Measurements from ENCODE around the gene CHCHD6.

DNA sequence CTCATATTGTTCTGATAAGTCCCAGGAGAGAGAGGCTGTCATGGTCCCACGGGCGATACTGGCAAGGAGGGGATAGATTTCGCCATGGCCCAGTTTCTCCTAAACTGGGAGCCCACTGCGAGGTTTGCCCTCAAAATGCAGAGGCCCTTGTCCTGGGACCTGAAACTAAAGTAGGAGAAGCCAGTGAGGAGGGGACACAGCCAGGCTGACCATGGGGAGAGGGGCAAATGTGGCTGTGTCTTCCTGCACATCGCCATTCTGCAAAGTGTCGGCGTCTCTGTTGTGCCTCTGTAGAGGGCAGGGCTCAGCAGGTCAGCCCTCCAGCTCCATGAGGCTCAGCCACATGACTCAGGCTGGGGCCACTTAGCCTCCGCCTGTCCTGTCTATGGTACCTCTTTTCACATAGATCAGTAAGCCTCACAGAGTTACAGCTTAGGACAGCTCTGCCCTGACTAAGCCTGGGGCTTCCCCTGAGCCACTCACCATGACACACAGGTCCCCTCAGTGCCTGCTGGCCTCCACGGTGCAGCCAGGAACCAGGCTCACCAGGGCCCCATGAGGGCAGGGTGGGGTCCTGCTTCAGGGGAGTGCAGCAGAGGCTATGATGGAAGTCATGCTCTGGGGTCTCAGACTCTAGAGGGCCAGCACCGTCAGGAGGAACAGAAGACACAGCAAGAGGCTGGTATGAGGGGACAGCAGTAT lies 250.3 kb downstream of the CHCHD6 start:
- TF ChIP-seq, protein P1, sequence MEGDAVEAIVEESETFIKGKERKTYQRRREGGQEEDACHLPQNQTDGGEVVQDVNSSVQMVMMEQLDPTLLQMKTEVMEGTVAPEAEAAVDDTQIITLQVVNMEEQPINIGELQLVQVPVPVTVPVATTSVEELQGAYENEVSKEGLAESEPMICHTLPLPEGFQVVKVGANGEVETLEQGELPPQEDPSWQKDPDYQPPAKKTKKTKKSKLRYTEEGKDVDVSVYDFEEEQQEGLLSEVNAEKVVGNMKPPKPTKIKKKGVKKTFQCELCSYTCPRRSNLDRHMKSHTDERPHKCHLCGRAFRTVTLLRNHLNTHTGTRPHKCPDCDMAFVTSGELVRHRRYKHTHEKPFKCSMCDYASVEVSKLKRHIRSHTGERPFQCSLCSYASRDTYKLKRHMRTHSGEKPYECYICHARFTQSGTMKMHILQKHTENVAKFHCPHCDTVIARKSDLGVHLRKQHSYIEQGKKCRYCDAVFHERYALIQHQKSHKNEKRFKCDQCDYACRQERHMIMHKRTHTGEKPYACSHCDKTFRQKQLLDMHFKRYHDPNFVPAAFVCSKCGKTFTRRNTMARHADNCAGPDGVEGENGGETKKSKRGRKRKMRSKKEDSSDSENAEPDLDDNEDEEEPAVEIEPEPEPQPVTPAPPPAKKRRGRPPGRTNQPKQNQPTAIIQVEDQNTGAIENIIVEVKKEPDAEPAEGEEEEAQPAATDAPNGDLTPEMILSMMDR (IDR thresholded peaks at IDR 0.05; ENCODE audit: borderline replicate concordance, extremely low read depth, low read length, poor library complexity, severe bottlenecking) = no peak
- TF ChIP-seq EZH2 (IDR thresholded peaks at IDR 0.05; ENCODE audit: borderline replicate concordance, low read depth, low read length, severe bottlenecking) = no peak

Measured in DND-41 (cell line).